Left kidney (tissue), 2 donors: ENCODE measurements around the gene WIPF2. TPM values are rescaled to one million over a fixed set of nuclear protein-coding genes. Genes with fewer than 3 reads are reported as not detected.

Experiments used
- DNase-seq: peaks from one replicate; pipeline ENCODE4 v3.0.0-alpha.2; 2013
- polyA plus RNA-seq: library from polyadenylated mRNA; unstranded; fragments of 120-200 nt; gene quantifications from one replicate; pipeline ENCODE4 v1.2.1, GENCODE V29; 2013; ENCODE audit not compliant: insufficient read length

WIPF2 gene
- polyA plus RNA-seq, 1 donor, result 33.3 TPM

DNA sequence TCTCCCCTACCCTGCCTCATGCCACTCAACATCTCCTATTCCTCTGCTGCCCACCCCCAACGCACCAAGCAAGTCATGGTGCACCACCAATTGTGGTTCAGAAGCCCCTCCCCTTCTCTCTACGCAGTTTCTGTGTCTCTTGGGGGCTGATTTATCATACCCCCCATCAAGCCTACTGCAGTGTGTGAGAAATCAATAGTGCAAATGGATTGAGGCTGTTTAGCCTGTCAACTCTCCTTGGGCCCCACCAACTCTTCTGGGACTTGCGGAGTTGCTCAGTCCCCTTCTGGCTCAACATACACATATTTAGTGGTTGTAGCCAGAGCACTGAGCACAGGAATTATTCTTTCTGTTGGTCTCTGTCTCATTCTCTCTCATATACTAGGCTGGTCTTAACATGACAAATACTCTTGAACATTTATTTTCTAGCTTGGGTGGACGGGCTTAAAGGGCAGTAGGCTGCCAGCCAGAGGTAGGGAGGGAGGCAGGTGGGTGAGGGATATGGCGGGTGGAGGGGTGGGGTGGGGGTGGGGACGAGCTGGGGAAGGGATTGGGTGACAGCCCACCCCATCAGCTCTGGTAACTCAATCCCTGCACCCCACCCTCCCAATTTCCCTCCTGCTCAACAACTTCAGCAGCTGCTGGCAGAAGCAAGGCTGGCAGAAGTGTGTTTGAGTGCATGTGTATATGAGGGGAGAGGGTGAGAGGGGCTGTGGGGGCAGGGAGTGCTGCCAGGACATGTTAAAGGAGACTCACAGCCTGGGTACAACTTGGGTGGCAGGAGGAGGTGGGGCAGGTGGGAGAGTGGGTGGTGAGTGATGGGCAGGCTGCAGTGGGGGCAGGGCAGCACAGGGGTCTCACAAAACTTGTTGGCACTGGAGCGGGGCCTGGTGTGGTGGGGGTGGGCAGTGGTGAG, 94.8 kb downstream of the WIPF2 start:
- peak; percentile 35 for DNase-seq

DNA sequence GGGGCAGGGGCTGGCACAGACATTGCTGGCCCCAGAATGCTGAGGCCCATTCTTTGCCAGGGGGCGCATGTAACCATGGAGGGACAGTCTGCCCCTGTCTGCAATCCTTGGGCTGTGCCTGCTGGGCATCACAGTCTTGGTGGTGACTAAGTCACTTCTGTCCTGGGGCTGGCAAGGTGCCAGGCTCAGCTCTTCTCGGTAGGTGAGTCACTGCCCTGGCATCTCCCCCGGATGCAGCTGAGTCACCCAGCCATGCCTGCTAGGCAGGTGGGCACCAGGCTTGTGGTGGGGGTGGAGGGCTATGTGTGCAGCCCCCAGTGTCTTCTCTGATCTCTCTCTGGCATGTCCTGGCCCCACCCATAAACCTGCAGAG, 95.5 kb downstream of the WIPF2 start:
- DNase-seq, result peak; percentile 60

DNA sequence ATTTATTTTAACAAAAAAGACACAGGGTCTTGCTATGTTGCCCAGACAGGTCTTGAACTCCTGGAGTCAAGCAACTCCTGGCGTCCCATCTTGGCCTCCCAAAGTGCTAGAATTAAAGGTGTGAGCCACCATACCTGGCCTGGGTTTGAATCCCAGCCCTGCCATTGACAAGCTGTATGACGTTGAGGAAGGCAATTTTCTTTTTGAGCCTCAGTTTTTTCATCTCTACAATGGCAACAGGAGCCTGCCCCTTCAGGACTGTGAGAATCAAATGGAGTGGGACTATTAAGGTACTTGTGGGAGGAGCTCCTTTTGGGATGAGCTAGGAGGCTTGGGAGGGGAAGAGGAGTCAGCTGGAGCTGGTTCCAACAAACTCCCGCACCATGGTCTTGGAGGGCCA, 96.1 kb downstream of the WIPF2 start:
- no peak for DNase-seq

- DNase-seq, result no peak
Observed at GRCh38 chr17:40315678-40316570, 96.8 kb downstream of the WIPF2 start.

GRCh38 chr17:40316571-40317344, 97.7 kb downstream of the WIPF2 start:
- DNase-seq, result no peak

- DNase-seq, result no peak
Observed at GRCh38 chr17:40317345-40317873, 98.3 kb downstream of the WIPF2 start.

DNA sequence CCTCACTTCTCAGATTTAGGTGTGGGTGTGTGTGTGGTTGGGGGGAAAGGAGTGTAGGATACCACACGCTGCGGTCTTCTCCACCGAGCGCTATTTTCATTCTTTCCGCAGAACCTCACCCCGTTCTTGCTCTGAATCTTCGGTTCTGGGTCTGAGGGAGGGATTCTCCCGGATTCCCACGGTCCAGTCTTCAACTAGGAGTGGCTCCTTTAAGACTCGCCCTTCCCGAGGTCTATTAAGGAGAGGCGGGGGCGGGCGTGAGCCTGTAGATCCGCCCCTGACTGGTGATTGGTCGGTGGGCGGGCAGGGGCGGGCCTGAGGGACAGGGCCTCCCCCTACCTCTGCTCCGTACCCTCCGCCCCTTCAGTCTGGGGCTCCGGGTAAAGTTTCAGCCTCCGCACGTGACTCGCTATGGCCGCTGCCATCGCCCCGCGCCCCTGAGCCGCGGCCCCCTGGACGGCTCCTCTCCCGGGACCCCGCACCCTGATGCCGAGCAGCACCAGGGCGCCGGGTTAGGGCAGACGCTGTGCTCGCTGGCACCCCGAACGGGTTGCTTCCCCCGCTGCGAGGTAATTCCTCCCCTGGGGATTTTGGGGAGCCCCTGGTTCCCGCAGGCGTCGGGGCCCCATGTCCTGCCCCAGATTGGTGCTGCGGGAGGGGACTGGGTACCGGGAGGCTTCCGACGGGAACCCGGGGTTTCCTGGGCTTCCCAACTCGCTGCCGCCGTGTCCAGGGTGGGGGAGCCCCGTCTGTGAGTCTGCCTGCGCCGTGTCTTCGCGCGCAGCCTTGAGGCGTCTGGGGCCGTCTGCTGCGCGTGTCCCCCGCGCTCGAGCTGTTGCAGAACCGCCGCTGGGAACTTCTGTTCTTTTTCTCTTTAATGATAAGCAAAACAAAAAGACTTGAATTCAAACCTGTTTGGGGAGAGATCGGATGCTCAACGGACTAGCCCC, 99.1 kb downstream of the WIPF2 start:
- peak; percentile 96 for DNase-seq

DNA sequence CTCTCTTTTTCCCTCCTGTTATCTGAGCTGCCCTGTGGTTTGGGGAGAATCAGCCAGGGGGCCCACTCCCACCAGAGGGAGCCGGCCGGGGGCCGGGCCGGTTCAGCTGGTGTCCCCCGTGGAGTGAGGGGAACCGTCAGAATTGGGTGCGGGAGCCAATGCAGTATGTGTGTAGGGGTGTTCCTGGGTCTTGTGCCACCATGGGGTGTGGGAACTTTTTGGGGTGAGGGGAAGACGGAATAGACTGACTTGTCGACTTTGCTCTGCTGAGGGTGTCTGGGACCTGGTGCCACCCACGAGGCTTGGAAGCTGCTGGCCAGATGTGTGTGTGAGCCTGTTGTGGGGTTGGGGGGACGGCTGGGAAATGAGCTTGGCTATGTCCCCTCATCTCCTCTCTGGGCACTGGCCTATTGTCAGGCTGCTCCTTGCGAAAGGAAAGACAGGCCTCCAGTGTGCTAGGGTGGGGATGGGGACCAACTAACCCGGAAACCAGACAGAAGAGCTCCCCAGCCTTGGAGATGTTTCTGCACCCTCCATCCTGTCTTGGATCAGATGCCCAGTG, 99.8 kb downstream of the WIPF2 start:
- no peak for DNase-seq

DNA sequence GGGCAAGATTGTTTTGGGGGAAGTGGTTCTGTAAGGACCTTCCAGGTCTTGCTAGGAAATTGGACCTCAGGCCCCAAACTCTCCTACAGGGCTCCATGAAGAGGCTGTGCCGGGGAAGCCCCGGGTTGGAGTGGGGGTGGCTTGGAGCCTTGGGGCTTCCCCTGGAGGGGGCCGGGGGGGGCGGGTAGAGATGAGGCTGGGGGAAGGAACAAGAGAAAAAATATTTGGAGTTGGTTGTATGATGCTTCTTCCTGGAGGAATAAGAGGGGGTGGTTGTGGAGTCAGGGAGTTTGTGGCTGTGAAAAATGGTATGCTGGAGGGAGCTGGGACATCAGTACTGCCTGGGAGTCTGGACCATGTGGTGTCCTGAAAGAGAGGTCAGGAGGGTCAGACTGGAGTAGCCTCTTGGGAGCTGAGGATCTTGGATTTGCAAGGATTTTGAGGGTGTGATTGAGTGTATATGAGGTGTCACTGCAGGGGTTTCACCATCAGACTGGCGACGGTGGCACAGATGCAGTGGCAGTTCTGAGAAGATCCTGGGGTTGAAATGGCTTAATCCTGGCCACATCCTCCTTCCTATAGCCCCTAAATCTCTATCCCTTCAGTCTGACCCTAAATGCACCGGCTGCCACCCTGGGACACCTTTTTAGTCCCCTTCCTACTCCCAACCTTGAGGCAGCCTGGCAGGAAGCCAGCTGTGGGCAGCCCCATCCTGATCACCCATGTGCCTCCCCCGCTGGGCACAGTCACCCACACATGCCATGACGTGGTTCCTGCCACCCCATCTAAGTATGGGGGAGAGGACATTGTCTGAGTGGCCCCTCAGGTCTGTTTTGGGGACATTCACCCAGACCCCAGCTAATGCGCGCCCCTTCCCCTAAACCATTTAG, 100.8 kb downstream of the WIPF2 start:
- DNase-seq, result no peak

DNA sequence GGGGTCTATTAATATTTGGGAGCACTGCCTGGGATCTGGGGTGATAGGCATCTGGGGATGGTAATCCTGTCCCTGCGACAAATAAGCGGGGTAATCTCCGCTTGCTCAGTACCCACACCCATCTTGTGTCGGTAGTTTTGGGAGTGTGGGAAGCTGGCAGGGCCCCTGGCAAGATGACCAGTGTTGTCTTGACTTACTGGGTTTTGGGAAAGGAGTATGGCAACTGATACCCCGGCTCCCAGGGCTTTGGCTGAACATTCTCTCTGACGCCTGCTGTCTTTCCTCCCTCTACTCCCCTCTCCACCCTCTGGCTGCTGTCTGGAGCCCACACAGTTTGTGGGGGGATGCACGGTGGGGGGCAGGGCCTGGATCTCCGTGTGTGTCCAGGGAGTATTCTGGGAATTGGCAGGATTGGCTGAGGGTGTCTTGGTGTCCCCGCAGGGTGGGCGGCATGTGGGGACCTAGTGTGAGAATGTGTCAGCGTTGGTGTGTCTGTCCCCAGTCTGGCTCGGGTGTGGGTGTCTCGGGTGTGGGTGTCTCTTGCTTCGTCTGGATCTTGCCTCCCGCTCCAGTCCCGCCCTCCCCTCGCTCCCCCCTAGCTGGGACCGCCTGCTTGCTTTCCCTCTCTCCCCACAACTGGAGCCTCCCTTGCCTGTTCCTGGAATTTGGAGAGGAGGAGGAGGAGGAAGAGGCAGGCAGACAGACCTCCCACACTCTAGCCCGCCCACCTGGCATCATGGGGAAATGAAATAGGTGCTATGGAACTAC, 101.8 kb downstream of the WIPF2 start:
- DNase-seq, result no peak

- DNase-seq, result no peak
Observed at GRCh38 chr17:40321524-40321929, 102.4 kb downstream of the WIPF2 start.

GRCh38 chr17:40321961-40322357, 102.9 kb downstream of the WIPF2 start:
- DNase-seq, result no peak

DNA sequence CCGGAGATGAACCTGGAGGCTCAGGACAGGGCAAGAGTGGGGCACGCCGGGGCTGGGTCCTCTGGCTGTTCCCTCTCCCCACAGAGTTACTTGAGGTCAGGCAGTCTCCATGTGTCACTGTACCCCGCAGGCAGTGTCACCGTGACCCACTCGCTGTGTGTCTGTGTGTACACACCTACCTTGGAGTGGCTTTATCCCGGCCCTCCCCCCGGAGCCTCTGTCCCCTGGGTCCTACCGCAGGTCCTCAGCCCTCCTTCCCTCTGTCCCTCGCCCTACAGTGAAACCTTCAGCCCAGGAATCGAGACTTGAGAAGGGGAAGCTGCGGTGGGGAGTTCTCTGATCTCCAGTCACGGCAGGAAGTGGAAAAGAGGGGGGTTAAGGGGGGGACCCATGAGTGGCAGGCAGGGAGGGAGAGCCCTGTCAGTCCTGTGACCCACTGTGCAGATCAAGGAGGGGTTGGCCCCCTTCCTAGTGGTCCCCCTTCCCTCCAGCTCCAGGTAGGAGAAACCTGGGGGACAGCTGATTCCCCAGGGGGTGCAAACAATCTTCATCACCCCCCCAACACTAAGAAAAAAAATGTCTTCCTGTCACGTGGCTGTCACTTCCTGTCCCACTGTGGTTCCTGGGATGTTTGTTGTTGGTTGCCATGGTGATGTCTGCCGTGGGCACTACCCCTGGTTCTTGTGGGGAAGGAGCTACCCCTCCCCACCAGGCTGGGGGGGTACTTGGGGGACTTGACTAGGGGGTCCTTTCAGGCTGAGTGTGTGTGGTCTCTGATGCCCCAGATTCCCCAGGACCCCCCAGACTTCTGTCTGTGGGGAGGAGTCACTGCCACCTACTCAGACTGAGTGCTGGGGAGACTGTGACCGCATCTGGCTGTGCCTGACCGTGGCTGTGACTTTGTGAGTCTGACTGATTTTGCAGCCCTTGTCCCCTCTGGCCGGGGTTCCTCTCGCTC, 103.5 kb downstream of the WIPF2 start:
- peak; percentile 81 for DNase-seq

DNA sequence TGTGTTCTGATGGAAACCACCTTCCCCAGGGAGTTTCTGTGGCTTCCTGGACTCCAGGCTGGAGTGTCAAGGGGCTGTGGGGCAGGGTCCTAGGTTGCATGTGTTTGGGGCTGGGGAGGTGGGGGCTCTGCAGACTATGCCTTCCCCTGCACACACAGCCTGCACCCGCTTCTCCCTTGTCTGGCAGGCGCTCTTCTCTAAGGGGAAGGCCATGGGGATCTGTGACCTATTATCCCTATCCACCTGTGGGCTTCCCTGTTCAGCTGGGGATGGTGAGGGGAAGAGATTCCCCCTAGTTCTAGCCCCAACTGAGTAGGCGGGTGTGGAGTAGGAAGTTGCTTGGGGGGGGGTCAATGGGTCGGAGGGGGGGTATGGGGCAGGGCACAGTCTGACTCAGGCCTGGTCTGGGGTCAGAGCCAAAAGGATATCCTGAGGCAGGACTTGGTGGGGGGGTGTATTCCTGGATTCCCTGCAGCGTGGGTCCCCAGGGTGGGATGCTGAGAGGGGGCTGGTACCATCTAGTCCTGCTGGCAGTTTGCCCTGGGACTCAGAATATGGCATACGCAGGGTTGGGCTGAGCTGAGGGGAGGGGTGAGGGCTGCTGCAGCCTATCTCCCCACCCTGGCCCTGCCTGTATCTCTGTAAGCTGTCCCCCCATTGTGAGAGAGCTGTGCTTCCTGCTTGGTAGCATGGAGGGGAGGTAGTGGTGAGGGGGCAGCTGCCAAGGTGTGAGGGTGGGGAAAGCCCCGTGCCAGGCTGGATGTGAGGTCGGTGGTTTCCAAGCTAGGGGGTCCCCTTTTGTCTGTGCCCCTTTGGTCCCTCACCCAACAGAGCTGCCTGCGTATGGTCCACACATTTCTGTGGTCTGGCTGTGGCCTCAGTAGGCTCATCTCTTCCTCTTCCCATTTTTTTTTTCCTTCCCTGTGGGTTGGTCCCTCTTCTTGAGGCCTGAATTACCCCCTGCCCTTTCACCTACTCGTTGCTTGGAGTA, 104.6 kb downstream of the WIPF2 start:
- no peak for DNase-seq

DNA sequence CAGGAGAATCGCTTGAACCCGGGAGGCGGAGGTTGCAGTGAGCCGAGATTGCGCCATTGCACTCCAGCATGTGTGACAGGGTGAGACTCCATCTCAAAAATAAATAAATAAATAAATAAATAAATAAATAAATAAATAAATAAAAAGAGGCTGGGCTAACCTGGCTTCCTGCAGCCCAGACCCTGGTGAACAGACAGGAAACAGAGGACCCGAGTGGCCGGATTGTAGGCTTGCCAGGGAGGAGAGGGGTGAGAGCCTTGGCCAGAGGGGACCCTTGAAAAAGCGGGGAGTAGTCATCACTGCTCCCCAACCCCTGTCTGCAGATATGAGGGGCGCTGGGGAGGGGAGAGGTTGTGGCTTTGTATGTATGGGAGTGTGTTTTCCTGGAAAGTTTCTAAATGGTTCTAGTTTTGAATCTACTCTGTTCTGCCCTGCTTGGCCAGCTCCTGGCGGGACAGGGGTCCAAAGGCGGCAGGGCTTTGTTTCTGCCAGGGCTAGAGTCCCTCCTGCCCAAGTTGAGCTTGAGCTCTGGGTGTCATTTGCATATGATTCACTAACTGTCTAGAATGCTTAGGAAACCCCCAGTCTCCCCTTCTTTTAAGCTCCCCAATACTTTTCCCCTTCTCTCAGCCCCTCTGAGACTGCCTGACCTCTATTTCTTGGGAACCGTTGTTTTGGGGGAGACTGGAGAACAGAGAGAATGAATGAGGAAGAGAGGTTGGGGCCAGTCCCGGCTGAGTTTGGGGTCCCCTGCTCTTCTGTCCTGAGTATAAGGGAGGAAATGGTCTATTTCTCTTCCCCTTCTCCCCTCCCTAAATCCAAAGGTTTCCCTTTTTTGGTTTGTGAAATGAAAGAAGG, 106.3 kb downstream of the WIPF2 start:
- DNase-seq, result no peak
